ENCODE data around the gene IRAK3. TPM values are rescaled to one million over a fixed set of nuclear protein-coding genes. Genes with fewer than 3 reads are reported as not detected.

The IRAK3 gene
- total and polyA plus RNA-seq, 2 donors (not counting 1 experiment from before 2014, with no cell fraction given) = 3.9 to 4.3 TPM

DNA sequence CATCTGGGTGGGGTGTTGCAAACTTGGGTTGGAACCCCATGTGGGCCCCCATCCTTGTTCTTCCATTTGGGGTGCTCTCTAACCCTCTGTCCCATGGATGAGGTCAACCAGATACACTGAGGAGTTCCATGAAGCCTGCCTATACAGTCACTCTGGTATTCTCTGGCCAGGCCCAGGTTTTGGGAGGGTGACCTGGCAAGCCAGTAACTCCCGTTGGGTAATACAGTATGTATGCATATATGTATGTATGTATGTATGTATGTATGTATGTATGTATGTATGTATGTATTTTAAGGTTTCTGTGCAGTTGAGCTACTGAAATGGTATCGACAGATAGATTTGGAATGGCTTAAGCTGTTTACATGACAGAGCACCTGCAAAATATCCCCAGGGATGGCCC is 100.5 kb downstream of the IRAK3 start:
- 93% methylated on average over 2 of the region's 2 CpGs for WGBS (ENCODE audit: insufficient coverage)
- no peak overlapping the region for H3K4me2 ChIP-seq (replicated peaks; ENCODE audit: low read depth, low read length, poor library complexity, severe bottlenecking)
- H3K9ac ChIP-seq (ENCODE audit: low read length) = no peak overlapping the region
- H4K20me1 ChIP-seq (ENCODE audit: control insufficient read depth, insufficient read depth, low read length, poor library complexity, severe bottlenecking) = no peaks in the 10 kb centered on the region
- intact Hi-C loops (cut with micrococcal nuclease) = no loop called here
- Mint-ChIP-seq H3K4me1 (no peaks in the 10 kb centered on the region), H3K4me3 (no peak overlapping the region), H3K27me3 (peaks cover 5% of the 10 kb centered on the region), H3K9me3 (ENCODE audit: insufficient read depth) (no peaks in the 10 kb centered on the region), H3K27ac (no peak overlapping the region)
- H3K27ac ChIP-seq (ENCODE audit: low read length in 2 of 2) = no peak overlapping the region
- no peak overlapping the region for H3K4me3 ChIP-seq (ENCODE audit: control extremely low read depth in 1 of 5, extremely low read depth in 1 of 5, insufficient read depth in 1 of 5, low read depth in 2 of 5, low read length in 4 of 5)
- DNase-seq = no peak
- H3K27me3 ChIP-seq (replicated peaks in 1 of 4; ENCODE audit: control extremely low read depth in 1 of 4, control insufficient read depth in 3 of 4, insufficient read depth in 4 of 4, low read length in 3 of 4) = no peaks in the 10 kb centered on the region
- no peak for TF ChIP-seq EZH2 (IDR thresholded peaks at IDR 0.05; ENCODE audit: borderline replicate concordance, insufficient read depth, low read depth, low read length, poor library complexity, severe bottlenecking)
- POLR2A ChIA-PET = no interaction called here
- no peaks in the 10 kb centered on the region for H3K36me3 ChIP-seq (replicated peaks in 1 of 2; ENCODE audit: control extremely low read depth in 1 of 2, control insufficient read depth in 1 of 2, extremely low read depth in 1 of 2, insufficient read depth in 2 of 2, low read length in 1 of 2)
- CTCF ChIA-PET = no interaction called here
- H3K79me2 ChIP-seq (ENCODE audit: control insufficient read depth, insufficient read depth, low read length) = no peaks in the 10 kb centered on the region
- no peak overlapping the region for H2AFZ ChIP-seq (ENCODE audit: insufficient read depth, low read depth, low read length, poor library complexity, severe bottlenecking)
- H3K4me1 ChIP-seq (ENCODE audit: control insufficient read depth in 2 of 2, insufficient read depth in 2 of 2, low read length in 2 of 2) = no peaks in the 10 kb centered on the region
- H3K9me3 ChIP-seq (ENCODE audit: control extremely low read depth in 1 of 3, control insufficient read depth in 2 of 3, insufficient read depth in 1 of 3, low read length in 2 of 3) = no peaks in the 10 kb centered on the region
- ATAC-seq (ENCODE audit: low read depth) = no peak

DNA sequence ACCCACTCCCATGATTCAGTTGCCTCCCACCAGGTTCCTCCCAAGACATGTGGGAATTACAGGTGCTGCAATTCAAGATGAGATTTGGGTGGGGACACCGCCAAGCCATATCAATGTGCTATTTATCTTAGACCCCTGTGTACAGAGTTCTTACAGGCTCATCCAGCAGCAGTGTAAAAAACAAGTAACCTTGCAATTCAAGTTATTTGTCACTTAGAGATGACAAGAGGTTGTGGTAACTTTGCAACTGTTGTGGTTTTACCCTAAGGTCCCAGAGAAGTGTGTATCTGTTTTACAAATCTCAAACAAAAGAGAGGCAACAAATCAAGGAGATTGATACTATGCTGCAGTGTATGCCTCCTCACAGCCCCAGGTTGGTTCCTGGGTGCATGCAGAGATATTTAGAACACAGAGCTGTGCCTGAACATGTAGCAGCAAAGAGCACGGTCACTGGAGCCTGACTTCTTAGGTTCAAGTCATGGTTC is 101.7 kb downstream of the IRAK3 start:
- no peaks in the 10 kb centered on the region for H3K4me1 ChIP-seq (ENCODE audit: control insufficient read depth in 2 of 2, insufficient read depth in 2 of 2, low read length in 2 of 2)
- no CpG with 5 or more reads among the region's 2 CpGs for WGBS (ENCODE audit: insufficient coverage)
- intact Hi-C loops (cut with micrococcal nuclease) = no loop called here
- H3K9ac ChIP-seq (ENCODE audit: low read length) = no peak overlapping the region
- ChIA-PET POLR2A (no interaction called here), CTCF (no interaction called here)
- no peak for ATAC-seq (ENCODE audit: low read depth)
- no peak overlapping the region for H2AFZ ChIP-seq (ENCODE audit: insufficient read depth, low read depth, low read length, poor library complexity, severe bottlenecking)
- TF ChIP-seq, protein P1, sequence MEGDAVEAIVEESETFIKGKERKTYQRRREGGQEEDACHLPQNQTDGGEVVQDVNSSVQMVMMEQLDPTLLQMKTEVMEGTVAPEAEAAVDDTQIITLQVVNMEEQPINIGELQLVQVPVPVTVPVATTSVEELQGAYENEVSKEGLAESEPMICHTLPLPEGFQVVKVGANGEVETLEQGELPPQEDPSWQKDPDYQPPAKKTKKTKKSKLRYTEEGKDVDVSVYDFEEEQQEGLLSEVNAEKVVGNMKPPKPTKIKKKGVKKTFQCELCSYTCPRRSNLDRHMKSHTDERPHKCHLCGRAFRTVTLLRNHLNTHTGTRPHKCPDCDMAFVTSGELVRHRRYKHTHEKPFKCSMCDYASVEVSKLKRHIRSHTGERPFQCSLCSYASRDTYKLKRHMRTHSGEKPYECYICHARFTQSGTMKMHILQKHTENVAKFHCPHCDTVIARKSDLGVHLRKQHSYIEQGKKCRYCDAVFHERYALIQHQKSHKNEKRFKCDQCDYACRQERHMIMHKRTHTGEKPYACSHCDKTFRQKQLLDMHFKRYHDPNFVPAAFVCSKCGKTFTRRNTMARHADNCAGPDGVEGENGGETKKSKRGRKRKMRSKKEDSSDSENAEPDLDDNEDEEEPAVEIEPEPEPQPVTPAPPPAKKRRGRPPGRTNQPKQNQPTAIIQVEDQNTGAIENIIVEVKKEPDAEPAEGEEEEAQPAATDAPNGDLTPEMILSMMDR (IDR thresholded peaks at IDR 0.05) = no peak
- no peak for TF ChIP-seq EZH2 (IDR thresholded peaks at IDR 0.05; ENCODE audit: borderline replicate concordance, insufficient read depth, low read depth, low read length, poor library complexity, severe bottlenecking)
- no peak overlapping the region for H3K4me3 Mint-ChIP-seq
- no peak for DNase-seq
- no peak overlapping the region for H3K4me3 ChIP-seq (ENCODE audit: control extremely low read depth in 1 of 5, extremely low read depth in 1 of 5, insufficient read depth in 1 of 5, low read depth in 2 of 5, low read length in 4 of 5)
- H3K4me1 Mint-ChIP-seq = no peaks in the 10 kb centered on the region
- no peak overlapping the region for H3K4me2 ChIP-seq (replicated peaks; ENCODE audit: low read depth, low read length, poor library complexity, severe bottlenecking)
- H3K36me3 ChIP-seq (replicated peaks in 1 of 2; ENCODE audit: control extremely low read depth in 1 of 2, control insufficient read depth in 1 of 2, extremely low read depth in 1 of 2, insufficient read depth in 2 of 2, low read length in 1 of 2) = no peaks in the 10 kb centered on the region
- H3K9me3 ChIP-seq (ENCODE audit: control extremely low read depth in 1 of 3, control insufficient read depth in 2 of 3, insufficient read depth in 1 of 3, low read length in 2 of 3) = no peaks in the 10 kb centered on the region
- no peaks in the 10 kb centered on the region for H3K79me2 ChIP-seq (ENCODE audit: control insufficient read depth, insufficient read depth, low read length)
- no peak overlapping the region for H3K27ac Mint-ChIP-seq
- H3K27ac ChIP-seq (ENCODE audit: low read length in 2 of 2) = no peak overlapping the region
- H4K20me1 ChIP-seq (ENCODE audit: control insufficient read depth, insufficient read depth, low read length, poor library complexity, severe bottlenecking) = no peaks in the 10 kb centered on the region
- H3K9me3 Mint-ChIP-seq (ENCODE audit: insufficient read depth) = no peaks in the 10 kb centered on the region
- peaks cover 5% of the 10 kb centered on the region for H3K27me3 Mint-ChIP-seq
- no peaks in the 10 kb centered on the region for H3K27me3 ChIP-seq (replicated peaks in 1 of 4; ENCODE audit: control extremely low read depth in 1 of 4, control insufficient read depth in 3 of 4, insufficient read depth in 4 of 4, low read length in 3 of 4)

Data from B cell (primary cell).